H1 (cell line): ENCODE data around the gene NFYA. TPM values are rescaled to one million over a fixed set of nuclear protein-coding genes. Genes with fewer than 3 reads are reported as not detected.

Experiments used
- CTCF ChIA-PET: fragments of 300-600 bp; sonication (Branson Sonifier 250); formaldehyde crosslinking; loops from one replicate; lab custom pipeline; 2021; ENCODE audit not compliant: partially characterized antibody; lab: Charles Lee
- POLR2A ChIA-PET: fragments of 300-600 bp; sonication (Branson Sonifier 250); formaldehyde crosslinking; loops from one replicate; lab custom pipeline; 2021; ENCODE audit warnings: inconsistent platforms; ENCODE audit not compliant: partially characterized antibody; lab: Charles Lee
- DNase-seq, 2 experiments: peaks; one replicate each; pipeline versions ENCODE4 v3.0.0 to v3.0.0-alpha.2; 2010 to 2022; ENCODE audit warnings: low spot score in 2 of 2, low read depth in 1 of 2, mixed read lengths in 1 of 2
- FAIRE-seq: peaks from 2 replicates; lab custom pipeline; 2011; peaks lifted over from hg19 to GRCh38; lab: Jason Lieb, UNC
- H2AFZ ChIP-seq: 2 replicates; pipeline ENCODE4 v1.8.1; 2012; ENCODE audit warnings: low read length, inconsistent platforms
- H2AK5ac ChIP-seq: 2 replicates; pipeline ENCODE4 v1.6.1; 2013; ENCODE audit warnings: low read depth, low read length
- H2BK120ac ChIP-seq: replicated peaks from 2 replicates; pipeline ENCODE3; 2013; ENCODE audit warnings: low read depth, low read length, inconsistent platforms
- H2BK12ac ChIP-seq: 2 replicates; pipeline ENCODE4 v1.6.1; 2013; ENCODE audit warnings: low read depth, low read length
- H2BK15ac ChIP-seq: 2 replicates; pipeline ENCODE4 v1.6.1; 2013; ENCODE audit warnings: low read length
- H2BK20ac ChIP-seq: 2 replicates; pipeline ENCODE4 v1.6.1; 2013; ENCODE audit warnings: low read length
- H2BK5ac ChIP-seq: 2 replicates; pipeline ENCODE4 v1.6.1; 2013; ENCODE audit warnings: low read depth, low read length
- H3K14ac ChIP-seq: 2 replicates; pipeline ENCODE4 v1.6.1; 2013; ENCODE audit warnings: inconsistent platforms; ENCODE audit not compliant: insufficient read length
- H3K18ac ChIP-seq: 2 replicates; pipeline ENCODE4 v1.6.1; 2013; ENCODE audit warnings: low read length; ENCODE audit errors: extremely low read depth
- H3K23ac ChIP-seq: 2 replicates; pipeline ENCODE4 v1.6.1; 2013; ENCODE audit warnings: inconsistent platforms; ENCODE audit not compliant: insufficient read length
- H3K23me2 ChIP-seq: 2 replicates; pipeline ENCODE4 v1.6.1; 2013; ENCODE audit warnings: low read depth, low read length
- H3K27ac ChIP-seq: 2 replicates; pipeline ENCODE4 v1.6.1; 2011; ENCODE audit warnings: low read depth, low read length, inconsistent platforms
- H3K27me3 ChIP-seq, 4 experiments: replicated peaks in 1 of 4; 1 replicate in 1 of 4; 2 replicates in 3 of 4; pipeline versions ENCODE4 v1.6.1 to v1.8.1; 2011 to 2013; ENCODE audit warnings: low read length in 3 of 4, mild to moderate bottlenecking in 3 of 4, inconsistent platforms in 2 of 4, mixed read lengths in 2 of 4, moderate library complexity in 1 of 4; ENCODE audit not compliant: control insufficient read depth in 3 of 4, insufficient read depth in 3 of 4; ENCODE audit errors: extremely low read depth in 1 of 4
- H3K36me3 ChIP-seq, 4 experiments: 2 replicates each; pipeline versions ENCODE4 v1.6.1 to v1.8.1; 2011 to 2013; ENCODE audit warnings: mild to moderate bottlenecking in 4 of 4, low read length in 3 of 4, moderate library complexity in 2 of 4, control low read depth in 1 of 4, inconsistent platforms in 1 of 4; ENCODE audit not compliant: insufficient read depth in 4 of 4, control insufficient read depth in 2 of 4
- H3K4ac ChIP-seq: replicated peaks from 2 replicates; pipeline ENCODE3; 2013; ENCODE audit warnings: low read length, low read depth, mixed read lengths, inconsistent platforms; ENCODE audit not compliant: insufficient read length
- H3K4me1 ChIP-seq, 4 experiments: replicated peaks in 1 of 4; 1 replicate in 1 of 4; 2 replicates in 3 of 4; pipeline versions ENCODE4 v1.6.1 to v1.8.1; 2011 to 2013; ENCODE audit warnings: low read length in 3 of 4, inconsistent platforms in 2 of 4, mixed read lengths in 1 of 4; ENCODE audit not compliant: insufficient read depth in 4 of 4, control insufficient read depth in 3 of 4
- H3K4me2 ChIP-seq, 2 experiments: 2 replicates each; pipeline versions ENCODE4 v1.6.1 to v1.8.1; 2011 to 2013; ENCODE audit warnings: low read depth in 2 of 2, low read length in 2 of 2, control low read depth in 1 of 2, inconsistent platforms in 1 of 2, mild to moderate bottlenecking in 1 of 2; ENCODE audit not compliant: insufficient read depth in 1 of 2
- H3K4me3 ChIP-seq, 4 experiments: fragments of 200-600, 300-600 bp in 1 of 4; sonication (generic), shearing (Covaris generic), sonication (Bioruptor Twin) in 1 of 4; 2 replicates each; pipeline versions ENCODE4 v1.5.1 to v1.8.1; 2011 to 2016; ENCODE audit warnings: low read length in 4 of 4, low read depth in 3 of 4, control low read depth in 2 of 4, inconsistent platforms in 2 of 4, mild to moderate bottlenecking in 2 of 4, mixed read lengths in 1 of 4, moderate library complexity in 1 of 4; ENCODE audit not compliant: insufficient read depth in 2 of 4; ENCODE audit errors: extremely low read depth in 1 of 4
- H3K56ac ChIP-seq: replicated peaks from 2 replicates; pipeline ENCODE3; 2013; ENCODE audit warnings: low read depth, mild to moderate bottlenecking, mixed read lengths, low read length, inconsistent platforms; ENCODE audit not compliant: insufficient read length
- H3K79me1 ChIP-seq: 2 replicates; pipeline ENCODE4 v1.6.1; 2013; ENCODE audit warnings: low read depth, low read length, control low read depth
- H3K79me2 ChIP-seq, 2 experiments: 2 replicates each; pipeline versions ENCODE4 v1.6.1 to v1.8.1; 2012 to 2013; ENCODE audit warnings: low read length in 2 of 2, mild to moderate bottlenecking in 2 of 2, inconsistent platforms in 1 of 2; ENCODE audit not compliant: insufficient read depth in 2 of 2, control insufficient read depth in 1 of 2
- H3K9ac ChIP-seq, 4 experiments: replicated peaks in 1 of 4; 1 replicate in 1 of 4; 2 replicates in 3 of 4; pipeline versions ENCODE4 v1.6.1 to v1.8.1; 2011 to 2013; ENCODE audit warnings: low read depth in 3 of 4, low read length in 3 of 4, control low read depth in 2 of 4, mild to moderate bottlenecking in 2 of 4, moderate library complexity in 2 of 4, inconsistent platforms in 1 of 4; ENCODE audit errors: extremely low read depth in 1 of 4
- H3K9me3 ChIP-seq, 2 experiments: 2 replicates each; pipeline versions ENCODE4 v1.6.1 to v1.8.1; 2012 to 2013; ENCODE audit warnings: mild to moderate bottlenecking in 2 of 2, moderate library complexity in 2 of 2, control low read depth in 1 of 2, inconsistent platforms in 1 of 2, low read depth in 1 of 2, low read length in 1 of 2, mixed read lengths in 1 of 2; ENCODE audit not compliant: insufficient read depth in 2 of 2
- H4K20me1 ChIP-seq, 2 experiments: replicated peaks in 1 of 2; 2 replicates each; pipeline versions ENCODE3 to v1.8.1; 2011 to 2013; ENCODE audit warnings: inconsistent platforms in 2 of 2, low read length in 2 of 2, mild to moderate bottlenecking in 1 of 2; ENCODE audit not compliant: insufficient read depth in 2 of 2, control insufficient read depth in 1 of 2
- H4K5ac ChIP-seq: 2 replicates; pipeline ENCODE4 v1.6.1; 2013; ENCODE audit warnings: low read length, low read depth, mixed read lengths, inconsistent platforms; ENCODE audit not compliant: insufficient read length
- H4K8ac ChIP-seq: 2 replicates; pipeline ENCODE4 v1.8.0; 2013; ENCODE audit warnings: mild to moderate bottlenecking, moderate library complexity, low read length, inconsistent platforms; ENCODE audit not compliant: insufficient read depth; ENCODE audit errors: extremely low read depth
- H4K91ac ChIP-seq: replicated peaks from 2 replicates; pipeline ENCODE3; 2013; ENCODE audit warnings: low read length, mixed read lengths, inconsistent platforms; ENCODE audit not compliant: insufficient read length
- ASH2L ChIP-seq: fragments of 200-600, 300-600 bp; sonication (generic); IDR thresholded peaks from one replicate; pipeline ENCODE4 v1.7.1; 2017; ENCODE audit warnings: low read length
- ATF3 ChIP-seq: IDR thresholded peaks from 2 replicates; pipeline ENCODE4 v1.6.1; 2011; ENCODE audit warnings: low read depth, mild to moderate bottlenecking, low read length; ENCODE audit not compliant: insufficient read depth
- BACH1 ChIP-seq: IDR thresholded peaks from 2 replicates; pipeline ENCODE4 v1.6.1; 2012; ENCODE audit warnings: low read length, improper control_type of control experiment
- CBX8 ChIP-seq: fragments of 300-800, 300-1000 bp; sonication (generic); IDR thresholded peaks from 2 replicates; pipeline ENCODE4 v1.7.1; 2016; ENCODE audit warnings: low read depth, low read length, borderline replicate concordance
- CTBP2 ChIP-seq: IDR thresholded peaks from 2 replicates; pipeline ENCODE4 v1.7.0; 2011; ENCODE audit warnings: borderline replicate concordance, mild to moderate bottlenecking, moderate library complexity, mixed read lengths, low read length; ENCODE audit not compliant: insufficient read depth, insufficient read length
- EZH2 ChIP-seq: fragments of 200-600 bp; sonication (generic); IDR thresholded peaks from 2 replicates; pipeline ENCODE4 v1.7.1; 2012; ENCODE audit warnings: low read depth, mild to moderate bottlenecking, moderate library complexity, low read length, inconsistent platforms; ENCODE audit not compliant: severe bottlenecking
- KDM1A ChIP-seq: fragments of 200-600, 300-600 bp; sonication (generic); IDR thresholded peaks from 2 replicates; pipeline ENCODE4 v1.7.1; 2016; ENCODE audit warnings: mild to moderate bottlenecking, low read length, borderline replicate concordance
- KDM5A ChIP-seq: fragments of 200-600 bp; IDR thresholded peaks from 2 replicates; pipeline ENCODE4 v1.7.1; 2012; ENCODE audit warnings: mild to moderate bottlenecking, low read length, inconsistent platforms, mixed read lengths
- MAX ChIP-seq: IDR thresholded peaks from 2 replicates; pipeline ENCODE4 v1.6.1; 2012; ENCODE audit warnings: inconsistent platforms
- POLR2A ChIP-seq, 2 experiments: IDR thresholded peaks; 1 replicate in 1 of 2; 2 replicates in 1 of 2; pipeline ENCODE4 v1.6.1; 2011; ENCODE audit warnings: low read depth in 2 of 2, low read length in 2 of 2, mild to moderate bottlenecking in 2 of 2; ENCODE audit errors: control extremely low read depth in 1 of 2
- SIN3A ChIP-seq, 2 experiments: IDR thresholded peaks in 1 of 2; conservative IDR thresholded peaks in 1 of 2; 2 replicates each; pipeline ENCODE4 v1.6.1; 2011 to 2012; ENCODE audit warnings: low read length in 2 of 2, improper control_type of control experiment in 1 of 2, low read depth in 1 of 2, mild to moderate bottlenecking in 1 of 2
- SUZ12 ChIP-seq: fragments of 200-600 bp; sonication (generic); IDR thresholded peaks from 2 replicates; pipeline ENCODE4 v1.6.1; 2012; ENCODE audit warnings: mild to moderate bottlenecking, inconsistent platforms, low read length, moderate library complexity, mixed read lengths
- WGBS, 2 experiments: shearing (Covaris generic) in 1 of 2; methylation state at CpG; one replicate each; pipeline versions ENCODE4 v1.1.6 to v1.1.7; 2013 to 2015; ENCODE audit warnings: low lambda C conversion rate in 2 of 2, mixed read lengths in 2 of 2, inconsistent platforms in 1 of 2, low coverage in 1 of 2, missing lambda C conversion rate in 1 of 2; ENCODE audit not compliant: insufficient replicate concordance in 2 of 2, insufficient coverage in 1 of 2, insufficient read length in 1 of 2; ENCODE audit errors: extremely low coverage in 1 of 2, missing lambda C conversion rate in 1 of 2; 5-methylcytosine and 5-hydroxymethylcytosine counted together
- polyA plus RNA-seq, 7 experiments: library from polyadenylated mRNA; depleted of rRNA in 3 of 7; stranded (reverse) in 5 of 7; unstranded in 2 of 7; fragments of >200 nt in 5 of 7; fragments of 200-250 nt in 2 of 7; gene quantifications; 1 replicate in 5 of 7; 2 replicates in 1 of 7; 4 replicates in 1 of 7; pipeline versions ENCODE4 v1.2.1 to v1.2.3, GENCODE V29; 2011 to 2013; ENCODE audit warnings: missing spikeins in 2 of 7, mixed read lengths in 2 of 7
- total RNA-seq: library from RNA; stranded (reverse); fragmentation: NEBNext Ultra II Directional; extraction: Animal tissue kit (Norgen Biotek cat#: 25700); gene quantifications from 2 replicates; pipeline ENCODE4 v1.2.1, GENCODE V29; 2021

NFYA gene
- total and polyA plus RNA-seq, 2 of the 8 experiments (the other 6 are each of a cell fraction or from before 2014, with no cell fraction given) = 19.8 to 33.7 TPM

- DNase-seq (no peak), FAIRE-seq (no peak)
- ChIA-PET CTCF (interaction anchor here (0.8 to 1.7 kb wide), 3 partner anchors 92 to 186 kb away, joined by 3 to 5 read pairs (median 3); no protein-coding TSS in a partner anchor), POLR2A (no interaction called here)
- WGBS, 2 experiments = 57% methylated on average over 2 of the region's 2 CpGs; no CpG with 5 or more reads in 1 of the 2 experiments
- no peak overlapping the region for H2BK20ac ChIP-seq
- H2AK5ac ChIP-seq = no peak overlapping the region
- H3K14ac ChIP-seq = no peak overlapping the region
- H3K9me3 ChIP-seq = no peaks in the 10 kb centered on the region
- H4K8ac ChIP-seq = no peak overlapping the region
- no peak overlapping the region for H3K56ac ChIP-seq
- H3K9ac ChIP-seq = no peak overlapping the region
- no peak overlapping the region for H3K18ac ChIP-seq
- H3K79me2 ChIP-seq = no peaks in the 10 kb centered on the region
- no peak overlapping the region for H2BK15ac ChIP-seq
- no peak overlapping the region for H2AFZ ChIP-seq
- no peaks in the 10 kb centered on the region for H3K27me3 ChIP-seq
- H2BK5ac ChIP-seq = no peak overlapping the region
- H4K5ac ChIP-seq = no peak overlapping the region
- H2BK120ac ChIP-seq = no peak overlapping the region
- H3K23me2 ChIP-seq = no peaks in the 10 kb centered on the region
- no peak overlapping the region for H3K4ac ChIP-seq
- H3K79me1 ChIP-seq = no peaks in the 10 kb centered on the region
- H3K23ac ChIP-seq = no peak overlapping the region
- no peak overlapping the region for H4K91ac ChIP-seq
- H3K4me3 ChIP-seq = no peak overlapping the region
- no peak overlapping the region for H3K27ac ChIP-seq
- no peaks in the 10 kb centered on the region; a peak in 1 of 8 replicates for H3K36me3 ChIP-seq
- no peak overlapping the region for H2BK12ac ChIP-seq
- H4K20me1 ChIP-seq = no peaks in the 10 kb centered on the region
- H3K4me1 ChIP-seq = no peaks in the 10 kb centered on the region; a peak in 1 of 7 replicates
- H3K4me2 ChIP-seq = no peak overlapping the region
- no peak for TF ChIP-seq SUZ12
- TF ChIP-seq CBX8 = no peak
- TF ChIP-seq KDM5A = no peak
- no peak for TF ChIP-seq ATF3
- TF ChIP-seq KDM1A = no peak
- no peak for TF ChIP-seq MAX
- TF ChIP-seq CTBP2 = no peak
- TF ChIP-seq POLR2A (IDR thresholded peaks at IDR 0.05; ENCODE audit: control extremely low read depth in 1 of 2, low read depth in 2 of 2, low read length in 2 of 2) = no peak
- TF ChIP-seq BACH1 = no peak
- TF ChIP-seq EZH2 = no peak
- no peak for TF ChIP-seq SIN3A (conservative IDR thresholded peaks at IDR 0.05 in 1 of 2, IDR thresholded peaks at IDR 0.05 in 1 of 2; ENCODE audit: low read depth in 1 of 2, low read length in 2 of 2)
- TF ChIP-seq ASH2L = no peak
These were observed 59.5 kb downstream of the NFYA start for GRCh38 chr6:41132254-41132653.
